ENCODE results near the gene MAP3K9.
"Not testable (repeated sequence)": the region's sequence is repeated elsewhere in the genome, so short reads cannot be mapped to it uniquely, and the experiment has no call there.

Gene MAP3K9

DNA sequence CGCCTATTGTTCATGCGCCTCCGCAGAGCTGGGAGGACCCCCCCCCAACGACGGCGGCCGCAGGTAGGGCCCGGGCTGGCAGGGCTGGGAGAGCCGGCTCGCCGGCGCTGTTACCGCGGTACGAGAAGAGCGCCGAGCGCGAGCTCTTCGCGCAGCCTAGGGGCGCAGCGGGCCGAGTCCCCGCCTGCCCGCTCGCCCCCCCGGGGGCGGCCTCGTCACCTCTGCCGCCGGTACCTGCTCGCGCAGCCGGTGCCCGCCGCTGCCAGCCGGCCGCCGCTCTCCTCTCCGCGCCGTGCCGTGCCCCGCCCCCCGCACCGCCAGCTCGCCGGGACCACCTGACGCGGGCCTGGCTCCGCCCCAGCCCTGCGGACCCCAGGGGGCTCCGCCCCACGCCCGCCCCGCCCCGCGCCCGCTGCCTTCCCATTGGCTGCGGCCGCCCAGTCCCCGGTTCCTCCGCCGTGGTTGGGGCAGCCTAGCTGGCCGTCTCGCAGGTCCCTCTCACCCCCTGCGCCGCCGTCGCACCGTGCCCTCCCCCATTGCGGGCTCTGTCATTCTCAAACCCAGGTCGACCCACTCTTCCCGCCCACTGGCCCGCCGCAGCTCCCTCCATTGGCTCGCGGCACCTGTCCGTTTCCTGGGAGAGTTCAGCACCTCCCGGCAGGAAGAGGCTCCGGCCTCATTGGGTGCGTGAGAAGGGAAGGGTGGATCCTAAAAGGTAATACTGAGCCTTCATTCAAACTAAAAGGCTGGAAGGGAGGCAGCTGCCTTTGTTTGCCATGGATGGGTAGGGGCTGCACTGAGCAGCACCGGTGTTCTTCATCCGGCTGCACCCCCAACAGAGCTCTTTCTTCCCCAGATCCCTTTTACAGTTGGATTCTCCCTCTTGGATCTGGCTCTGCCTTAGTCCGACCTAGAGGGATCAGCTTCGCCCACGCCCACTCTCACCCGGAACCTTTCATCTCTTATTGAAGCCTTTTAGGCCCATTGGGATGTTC, at the start of gene MAP3K9:
Gene MAP3K9 (minus strand): TSS at position 289 of the 995 bp plus-strand sequence. CDS start 342 bp downstream, outside the sequence.
- peak; percentile 61 for DNase-seq (ENCODE audit: low spot score)

DNA sequence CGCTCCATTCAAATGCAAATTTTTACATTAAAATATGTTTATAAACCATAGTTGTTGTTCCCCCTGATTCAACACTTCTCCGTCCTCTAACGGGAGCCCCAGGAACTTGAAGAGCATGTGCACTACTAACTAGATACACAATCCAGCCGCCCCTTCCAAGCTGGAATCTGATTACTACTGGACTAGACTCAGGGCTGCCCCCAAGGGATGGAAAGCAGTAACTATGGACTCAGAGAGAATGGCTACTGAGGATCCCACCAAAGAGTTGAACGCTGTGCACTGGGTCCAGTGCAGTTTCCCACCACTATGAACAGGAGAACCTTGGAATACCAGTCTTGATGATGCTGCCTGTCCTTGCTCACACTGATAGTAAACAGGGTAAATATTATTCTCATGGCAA, 49.3 kb upstream of the MAP3K9 start:
- no peak for DNase-seq (ENCODE audit: low spot score)

DNA sequence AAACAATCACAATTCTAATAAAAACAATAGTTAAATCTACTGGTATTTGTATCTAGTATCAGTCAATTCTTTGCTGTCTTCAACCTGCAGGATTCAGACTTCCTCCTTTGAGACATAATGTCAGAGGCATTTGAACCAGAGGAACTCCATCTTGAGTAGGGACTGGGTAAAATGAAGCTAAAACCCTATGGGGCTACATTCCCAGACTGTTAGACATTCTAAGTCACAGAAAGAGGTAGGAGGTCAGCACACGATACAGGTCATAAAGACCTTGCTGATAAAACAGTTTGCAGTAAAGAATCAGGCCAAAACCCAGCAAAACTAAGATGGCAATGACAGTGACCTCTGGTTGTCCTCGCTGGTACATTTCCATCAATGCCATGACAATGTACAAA, 48.2 kb upstream of the MAP3K9 start:
- no peak for DNase-seq (ENCODE audit: low spot score)

DNA sequence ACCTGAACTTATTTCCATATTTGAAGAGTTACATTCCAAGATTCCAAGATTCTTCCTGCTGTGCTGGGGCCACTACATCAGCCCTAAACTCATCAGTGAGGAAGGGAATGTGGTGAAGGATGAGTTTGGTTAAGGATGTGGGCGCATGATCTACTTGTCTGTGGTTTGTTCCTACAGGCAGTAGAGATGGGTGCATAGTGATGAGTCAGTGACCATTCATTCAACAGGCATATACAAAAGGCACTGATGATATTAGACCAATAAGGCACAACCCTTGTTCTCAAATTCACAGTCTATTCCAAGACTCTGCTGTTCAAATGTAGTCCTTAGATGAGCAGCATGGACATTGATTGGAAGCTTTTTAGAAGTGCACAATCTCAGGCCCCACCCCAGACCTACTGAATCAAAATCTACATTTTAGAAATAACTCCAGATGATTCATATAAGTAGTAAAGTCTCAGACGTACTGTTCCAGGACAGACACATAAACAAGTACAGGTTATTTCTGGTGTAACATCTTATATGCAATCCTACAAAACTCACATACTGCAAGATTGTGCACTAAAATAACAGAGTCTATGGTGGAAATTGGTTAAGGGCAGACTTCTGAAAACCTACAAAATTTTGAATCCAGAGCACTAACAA, 47.7 kb upstream of the MAP3K9 start:
- no peak for DNase-seq (ENCODE audit: low spot score)

DNA sequence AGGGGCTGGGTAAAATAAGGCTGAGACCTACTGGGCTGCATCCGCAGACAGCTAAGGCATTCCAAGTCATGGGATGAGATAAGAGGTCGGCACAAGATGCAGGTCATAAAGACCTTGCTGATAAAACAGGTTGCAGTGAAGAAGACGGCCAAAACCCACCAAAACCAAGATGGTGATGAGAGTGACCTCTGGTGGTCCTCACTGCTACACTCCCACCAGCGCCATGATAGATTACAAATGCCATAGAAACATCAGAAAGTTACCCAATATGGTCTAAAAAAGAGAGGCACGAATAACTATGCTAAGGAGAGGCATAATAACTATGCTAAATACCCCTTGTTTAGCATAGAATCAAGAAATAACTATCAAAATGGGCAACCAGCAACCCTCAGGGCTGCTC, 46.2 kb upstream of the MAP3K9 start:
- DNase-seq (ENCODE audit: low spot score) = no peak

DNA sequence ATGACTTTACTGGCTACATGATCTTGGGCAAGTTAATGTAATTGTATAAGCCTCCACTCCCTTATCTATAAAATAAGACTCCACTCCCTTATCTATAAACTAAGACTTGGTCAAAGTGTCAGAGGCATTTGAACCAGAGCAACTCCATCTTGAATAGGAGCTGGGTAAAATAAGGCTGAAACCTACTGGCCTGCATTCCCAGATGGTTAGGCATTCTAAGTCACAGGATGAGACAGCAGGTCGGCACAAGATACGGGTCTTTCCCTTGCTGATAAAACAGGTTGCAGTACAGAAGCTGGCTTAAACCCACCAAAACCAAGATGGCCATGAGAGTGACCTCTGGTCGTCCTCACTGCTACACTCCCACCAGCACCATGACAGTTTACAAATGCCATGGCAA, 44.3 kb upstream of the MAP3K9 start:
- not testable (repeated sequence) for DNase-seq (ENCODE audit: low spot score)

DNA sequence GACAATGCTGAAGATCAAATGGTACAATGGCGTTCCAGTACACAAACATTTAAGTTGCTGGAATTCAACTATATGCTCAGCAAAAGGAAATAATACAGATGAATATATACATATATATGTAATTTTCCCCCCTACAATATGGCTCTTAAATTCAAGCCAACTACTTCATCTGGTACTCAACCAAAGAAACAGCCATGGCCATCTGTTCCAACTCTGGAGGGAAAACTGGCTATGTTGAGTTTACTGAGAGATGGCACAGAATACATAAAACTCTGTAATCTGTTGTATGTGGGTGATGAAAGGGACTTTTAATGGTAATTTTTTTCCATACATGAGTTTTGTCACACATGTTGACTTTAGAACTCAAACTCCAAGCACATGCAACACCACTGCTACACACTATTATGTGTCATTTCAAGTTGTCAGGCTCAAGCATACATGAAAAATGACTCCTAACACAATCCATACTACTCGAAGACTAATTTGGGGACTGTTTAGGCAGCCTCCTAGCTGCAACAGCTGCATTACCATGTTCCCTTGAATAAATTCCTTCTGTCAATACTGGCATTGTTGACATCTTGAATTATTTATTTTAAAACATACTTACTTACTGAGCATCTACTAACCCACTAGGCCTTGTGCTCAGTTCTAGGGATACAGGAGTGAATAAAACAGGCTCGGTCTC, 38.2 kb upstream of the MAP3K9 start:
- DNase-seq (ENCODE audit: low spot score) = no peak

DNA sequence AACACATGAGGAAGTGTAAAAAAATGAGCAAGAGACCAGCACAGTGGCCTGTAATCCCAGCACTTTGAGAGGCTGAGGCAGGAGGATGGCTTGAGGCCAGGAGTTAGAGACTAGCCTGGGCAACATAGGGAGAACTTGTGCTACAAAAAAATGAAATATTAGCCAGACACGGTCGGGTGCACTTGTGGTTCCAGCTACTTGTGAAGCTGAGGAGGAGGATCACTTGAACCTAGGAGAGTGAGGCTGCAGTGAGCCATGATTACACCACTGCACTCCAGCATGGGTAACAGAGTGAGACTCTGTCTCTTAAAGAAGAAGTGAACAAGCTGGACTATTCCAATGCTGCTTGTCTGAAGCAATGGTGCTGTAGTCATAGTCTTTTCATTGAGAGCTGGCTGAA, 36.3 kb upstream of the MAP3K9 start:
- no peak for DNase-seq (ENCODE audit: low spot score)

DNA sequence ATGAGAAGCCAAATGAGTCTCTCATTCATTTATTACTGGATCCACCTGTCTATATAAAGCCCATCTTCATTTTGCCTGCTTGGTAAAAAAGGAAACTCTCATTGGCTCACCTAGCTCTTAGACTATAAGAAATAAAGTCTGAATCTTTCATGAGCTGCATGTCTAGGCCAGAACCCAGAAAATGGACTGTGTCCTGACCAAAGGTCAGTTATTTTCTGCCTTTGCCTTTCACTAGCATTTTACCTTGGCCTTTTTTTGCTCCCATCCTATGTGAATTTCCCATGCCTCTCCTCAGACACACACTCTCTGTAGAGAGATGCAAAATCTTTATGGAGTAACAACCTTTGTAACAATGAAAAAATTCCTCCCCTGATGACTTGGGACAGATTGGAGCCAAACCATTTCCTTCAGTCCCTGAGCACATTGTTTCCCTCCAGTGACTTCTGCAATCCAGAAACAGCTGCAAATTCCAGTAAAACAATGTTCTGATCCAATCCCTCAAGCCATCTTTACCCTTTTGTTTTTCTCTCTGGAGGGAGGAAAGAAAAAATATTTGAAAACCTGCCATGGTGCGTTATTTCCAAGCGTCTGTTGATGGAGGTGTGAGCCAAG, 33.6 kb upstream of the MAP3K9 start:
- no peak for DNase-seq (ENCODE audit: low spot score)

DNA sequence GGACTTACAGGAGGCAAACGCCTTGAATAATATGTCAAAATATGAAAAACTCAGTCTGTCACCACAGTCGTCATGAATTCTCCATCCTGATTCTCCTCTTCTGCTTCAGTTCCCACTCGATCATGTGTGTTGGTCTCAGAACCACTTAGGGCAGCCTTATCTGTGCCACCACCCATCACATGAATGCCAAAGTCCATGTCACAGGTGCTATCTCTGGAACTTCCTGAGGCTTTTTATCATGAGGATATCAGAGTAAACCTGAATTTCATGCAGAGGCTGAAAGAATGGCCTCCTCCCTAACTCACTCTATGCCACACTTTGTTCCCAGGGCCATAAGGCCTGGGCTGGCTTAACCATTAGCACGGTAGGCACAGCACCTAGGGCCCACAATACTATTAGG, 28.8 kb upstream of the MAP3K9 start:
- no peak for DNase-seq (ENCODE audit: low spot score)

DNA sequence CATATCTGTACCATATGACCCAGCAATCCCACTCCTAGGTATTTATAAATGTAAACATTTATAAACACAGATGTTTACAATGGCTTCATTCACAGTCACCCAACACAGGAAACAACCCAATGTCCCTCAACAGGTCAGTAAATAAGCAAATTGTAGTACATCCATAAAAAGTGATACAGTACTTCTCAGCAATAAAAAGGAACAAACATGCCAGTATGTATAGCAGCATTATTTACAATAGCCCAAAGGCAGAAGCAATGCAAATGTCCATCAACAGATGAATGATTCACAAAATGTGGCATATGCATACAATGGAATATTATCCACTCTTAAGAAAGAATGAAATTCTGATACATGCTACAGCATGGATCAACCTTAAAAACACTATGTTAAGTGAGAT, 27.6 kb upstream of the MAP3K9 start:
- no peak for DNase-seq (ENCODE audit: low spot score)

DNA sequence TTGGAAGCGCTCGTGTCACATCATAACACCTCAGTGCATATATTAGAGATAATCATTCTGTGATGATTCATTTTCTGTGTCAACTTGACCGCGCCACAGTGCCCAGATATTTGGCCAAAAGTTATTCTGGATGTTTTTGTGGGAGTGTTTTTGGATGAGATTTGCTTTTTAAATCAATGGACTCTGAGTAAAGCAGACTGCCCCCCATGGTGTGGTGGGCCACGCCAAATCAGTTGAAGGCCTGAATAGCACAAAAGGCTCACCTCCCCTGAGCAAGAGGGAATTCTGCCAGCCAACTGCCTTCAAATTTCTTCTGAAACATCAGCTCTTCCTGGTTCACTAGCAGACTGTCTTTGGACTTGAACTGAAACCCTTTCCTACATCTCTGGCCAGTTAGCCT, 24.6 kb upstream of the MAP3K9 start:
- no peak for DNase-seq (ENCODE audit: low spot score)

DNA sequence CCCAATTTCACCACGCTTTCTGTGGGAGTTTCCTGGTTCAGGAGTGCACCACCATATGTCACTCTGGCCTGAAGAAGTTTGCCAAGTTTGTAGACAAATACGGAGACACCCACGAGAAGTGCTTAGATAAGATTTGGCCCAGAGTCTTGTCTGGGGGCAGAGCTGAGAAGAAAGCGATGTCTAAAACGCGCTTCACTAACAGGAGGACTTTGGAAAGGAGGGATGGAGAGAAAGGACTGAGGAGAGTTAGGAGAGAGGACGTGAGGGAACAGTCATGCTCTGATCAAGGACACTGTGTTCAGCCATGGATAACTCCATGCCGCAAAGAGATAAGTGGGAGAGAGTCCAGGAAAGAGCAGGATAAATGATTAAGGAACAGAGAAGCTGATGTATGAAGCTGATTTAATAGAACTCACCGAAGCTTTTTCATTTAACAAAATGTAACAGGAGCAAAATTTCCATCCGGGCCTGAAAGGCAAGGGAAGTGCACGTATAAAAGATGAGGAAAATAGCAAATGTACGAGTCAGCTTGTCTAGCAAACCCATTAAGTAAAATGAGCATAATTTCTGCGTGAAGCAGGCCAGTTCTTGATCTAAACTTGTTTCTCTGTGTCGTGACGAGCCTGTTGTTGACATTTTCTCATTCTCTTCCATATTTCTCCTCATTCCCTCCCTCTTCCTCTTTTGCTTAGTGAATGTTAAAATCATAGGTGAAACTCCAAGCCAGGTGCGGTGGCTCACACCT, 23.4 kb upstream of the MAP3K9 start:
- DNase-seq (ENCODE audit: low spot score) = no peak

DNA sequence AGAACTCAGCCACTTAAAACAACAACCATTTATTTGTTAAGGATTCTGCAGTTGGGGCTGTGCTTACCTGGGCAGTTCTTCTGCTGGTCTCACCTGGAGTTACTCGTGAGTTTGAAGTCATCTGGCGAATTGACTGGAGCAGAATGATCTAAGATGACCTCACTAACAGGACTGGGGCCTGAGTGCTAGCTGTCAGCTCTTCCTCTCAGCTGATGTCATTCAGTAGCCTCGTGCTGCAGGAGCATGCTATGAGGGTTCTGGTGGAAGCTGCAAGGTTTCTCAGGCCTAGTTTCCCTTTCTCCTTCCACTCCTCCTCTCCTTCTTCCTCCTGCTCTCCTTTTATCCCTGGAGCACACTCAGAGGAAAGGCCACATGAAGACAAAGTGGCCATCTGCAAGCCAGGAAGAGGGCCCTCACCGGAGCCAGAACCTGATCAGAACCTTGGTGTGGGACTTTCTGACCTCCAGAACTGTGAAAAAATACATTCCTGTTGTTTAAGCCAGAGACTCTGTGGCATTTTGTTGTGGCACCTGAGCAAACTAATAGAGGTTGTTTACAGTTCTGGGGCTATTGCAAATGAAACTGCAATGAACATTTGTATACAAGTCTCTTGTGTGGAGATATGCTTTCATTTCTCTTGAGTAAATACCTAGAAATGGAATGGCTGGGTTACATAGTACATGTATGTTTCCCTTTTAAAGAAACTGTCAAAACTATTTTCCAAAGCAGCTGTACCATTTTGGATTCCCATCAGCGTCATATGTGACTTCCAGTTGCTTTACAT, 21.9 kb upstream of the MAP3K9 start:
- DNase-seq (ENCODE audit: low spot score) = no peak

DNA sequence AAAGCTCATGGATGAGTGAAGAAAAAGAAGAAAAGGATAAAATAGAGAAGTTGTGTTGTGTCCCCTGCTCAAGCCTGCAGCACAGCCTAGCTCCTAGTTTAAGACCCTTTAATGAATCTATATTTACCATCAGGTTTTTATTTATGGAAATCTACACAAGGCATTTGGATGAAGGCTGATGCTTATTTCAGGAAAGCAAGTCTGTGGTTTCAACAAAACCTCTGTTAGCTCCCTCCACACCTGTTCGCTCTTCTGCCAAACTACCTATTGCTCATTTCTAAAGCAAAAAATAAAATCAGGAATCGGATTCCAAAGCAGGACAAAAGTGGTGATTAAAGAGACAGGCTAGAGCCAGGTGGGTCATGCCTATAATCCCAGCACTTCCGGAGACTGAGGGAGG, 18.9 kb upstream of the MAP3K9 start:
- no peak for DNase-seq (ENCODE audit: low spot score)

DNA sequence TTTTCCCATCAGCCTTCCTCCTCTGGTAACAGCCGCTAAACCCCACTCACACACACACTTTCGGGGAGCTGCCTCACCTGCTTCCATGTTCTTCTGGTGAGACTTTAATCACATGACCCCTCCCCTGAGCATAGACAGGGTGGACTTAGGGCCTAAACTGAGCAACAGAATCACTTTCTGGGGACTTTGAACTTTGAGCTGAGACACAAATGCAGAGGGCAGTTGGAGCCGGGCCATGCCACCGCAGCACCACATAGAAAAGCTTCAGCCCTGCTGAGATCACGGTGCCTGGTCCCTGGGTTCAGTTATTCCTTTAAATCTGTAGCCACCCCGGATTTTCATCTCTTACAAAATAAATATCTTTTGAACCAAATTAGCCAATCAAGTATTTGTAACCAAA, 18.4 kb upstream of the MAP3K9 start:
- no peak for DNase-seq (ENCODE audit: low spot score)

DNA sequence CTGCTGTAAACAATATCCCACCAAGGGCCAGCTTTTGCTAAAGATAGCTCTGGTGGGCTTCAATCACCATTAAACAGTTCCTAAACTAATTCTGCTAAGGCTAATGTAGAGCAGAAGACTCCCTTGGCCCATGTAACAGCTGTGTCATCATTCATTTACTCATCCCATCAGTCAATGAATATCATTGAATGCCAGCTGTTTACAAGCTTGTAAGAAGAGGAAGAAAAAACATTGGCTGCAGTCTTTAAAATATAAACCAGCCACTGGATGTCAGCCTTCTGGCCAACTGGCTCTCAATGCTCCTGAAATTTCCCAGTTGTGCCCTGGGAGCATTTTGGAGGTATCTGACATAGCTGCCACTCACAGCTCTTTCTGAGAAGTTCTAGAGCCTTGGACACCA, 18.0 kb upstream of the MAP3K9 start:
- DNase-seq (ENCODE audit: low spot score) = no peak

DNA sequence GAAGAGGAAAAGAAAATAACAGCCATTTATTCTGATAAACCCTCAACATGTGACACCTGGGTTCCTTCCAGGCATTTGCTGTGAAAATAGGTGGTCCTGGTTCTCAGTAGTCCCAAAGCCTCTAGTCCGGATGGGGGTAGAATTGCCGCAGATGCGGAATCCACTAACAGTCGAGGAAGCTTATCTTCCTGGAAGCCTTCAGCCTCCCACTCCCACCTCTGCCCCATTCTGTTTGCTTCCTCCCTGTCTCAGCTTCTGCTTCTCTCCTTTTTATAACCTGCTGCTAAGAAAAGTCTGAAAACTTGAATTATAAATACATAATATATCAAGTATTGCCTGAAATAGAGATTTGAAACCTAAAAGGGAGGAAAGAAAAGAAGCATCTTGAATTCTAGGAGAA, 14.0 kb upstream of the MAP3K9 start:
- DNase-seq (ENCODE audit: low spot score) = no peak

DNA sequence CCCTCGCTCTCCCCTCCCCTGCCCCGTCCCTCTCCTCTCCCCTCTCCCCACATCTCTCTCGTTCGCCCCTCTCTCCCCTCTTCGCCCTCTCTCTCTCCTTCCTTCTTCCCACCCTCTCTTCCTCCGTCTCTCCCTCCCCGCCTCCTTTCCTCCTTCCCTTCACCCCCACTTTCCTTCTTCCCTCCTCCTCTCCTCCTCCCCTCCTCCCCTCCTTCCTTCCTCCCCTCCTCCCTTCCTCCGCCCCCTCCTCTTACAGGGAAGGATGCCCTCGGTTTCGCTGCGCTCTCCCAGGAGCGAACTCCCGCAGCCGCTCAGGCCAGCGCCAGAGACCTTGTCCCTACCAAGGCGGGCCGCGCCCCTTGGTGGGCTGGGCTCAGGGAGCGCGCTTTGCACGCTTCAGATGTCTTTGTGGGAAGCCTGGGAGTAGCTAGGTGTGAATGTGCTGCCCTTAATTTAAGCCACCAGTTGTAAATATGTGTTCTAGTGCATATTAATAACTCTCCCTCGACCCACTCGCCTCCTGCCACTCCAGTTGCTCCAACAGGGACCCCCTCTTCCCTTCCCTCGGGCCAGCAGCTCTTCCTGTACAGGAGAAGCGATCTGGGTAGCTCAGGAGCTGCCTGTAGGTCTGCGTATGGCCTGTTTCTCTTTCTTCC, 13.3 kb upstream of the MAP3K9 start:
- no peak for DNase-seq (ENCODE audit: low spot score)

All from globus pallidus (tissue), 1 donor.